Osteoblast (primary cell): Measurements from ENCODE around the gene GOLIM4. TPM values are rescaled to one million over a fixed set of nuclear protein-coding genes. Genes with fewer than 3 reads are reported as not detected.

ENCODE experiments used
- DNase-seq: peaks from one replicate; pipeline ENCODE4 v3.0.0; 2011; ENCODE audit warnings: low spot score, mixed read lengths; ENCODE audit not compliant: insufficient read length; ENCODE audit errors: missing footprints
- H2AFZ ChIP-seq: 2 replicates; pipeline ENCODE4 v1.6.0; 2011; ENCODE audit warnings: mild to moderate bottlenecking, low read length
- H3K27ac ChIP-seq: 2 replicates; pipeline ENCODE4 v1.5.1; 2011; ENCODE audit warnings: mild to moderate bottlenecking, low read depth, low read length, moderate library complexity
- H3K27me3 ChIP-seq: 2 replicates; pipeline ENCODE4 v1.6.0; 2012; ENCODE audit warnings: mild to moderate bottlenecking, control low read depth, inconsistent platforms, low read length, moderate library complexity; ENCODE audit not compliant: insufficient read depth
- H3K36me3 ChIP-seq: 2 replicates; pipeline ENCODE4 v1.5.1; 2011; ENCODE audit warnings: mild to moderate bottlenecking, low read length, control low read depth, moderate library complexity; ENCODE audit not compliant: insufficient read depth
- H3K4me1 ChIP-seq: 2 replicates; pipeline ENCODE4 v1.5.1; 2011; ENCODE audit warnings: mild to moderate bottlenecking, low read length, control low read depth, moderate library complexity; ENCODE audit not compliant: insufficient read depth
- H3K4me2 ChIP-seq: 2 replicates; pipeline ENCODE4 v1.6.0; 2011; ENCODE audit warnings: mild to moderate bottlenecking, low read length; ENCODE audit not compliant: insufficient read depth
- H3K4me3 ChIP-seq: fragments of 200-600 bp; sonication (generic); 3 replicates; pipeline ENCODE4 v1.5.1; 2012; ENCODE audit warnings: mild to moderate bottlenecking, low read length, inconsistent platforms; ENCODE audit not compliant: insufficient read depth
- H3K79me2 ChIP-seq: 2 replicates; pipeline ENCODE4 v1.6.0; 2012; ENCODE audit warnings: mild to moderate bottlenecking, low read length, control low read depth, inconsistent platforms; ENCODE audit not compliant: insufficient read depth
- H3K9me3 ChIP-seq: 2 replicates; pipeline ENCODE4 v1.5.1; 2011; ENCODE audit warnings: low read depth, low read length, control low read depth
- H4K20me1 ChIP-seq: 2 replicates; pipeline ENCODE4 v1.6.0; 2012; ENCODE audit warnings: mild to moderate bottlenecking, low read length, control low read depth; ENCODE audit not compliant: insufficient read depth
- CTCF ChIP-seq: IDR thresholded peaks from 2 replicates; pipeline ENCODE4 v1.5.1; 2011; ENCODE audit warnings: mild to moderate bottlenecking, low read depth, low read length, moderate library complexity; ENCODE audit errors: extremely low read depth
- total RNA-seq: library from RNA; depleted of rRNA; stranded (reverse); fragments of >200 nt; gene quantifications from 2 replicates; pipeline ENCODE4 v1.2.3, GENCODE V29; 2012

Gene GOLIM4
- total RNA-seq, 1 donor: 44.5 TPM

DNA sequence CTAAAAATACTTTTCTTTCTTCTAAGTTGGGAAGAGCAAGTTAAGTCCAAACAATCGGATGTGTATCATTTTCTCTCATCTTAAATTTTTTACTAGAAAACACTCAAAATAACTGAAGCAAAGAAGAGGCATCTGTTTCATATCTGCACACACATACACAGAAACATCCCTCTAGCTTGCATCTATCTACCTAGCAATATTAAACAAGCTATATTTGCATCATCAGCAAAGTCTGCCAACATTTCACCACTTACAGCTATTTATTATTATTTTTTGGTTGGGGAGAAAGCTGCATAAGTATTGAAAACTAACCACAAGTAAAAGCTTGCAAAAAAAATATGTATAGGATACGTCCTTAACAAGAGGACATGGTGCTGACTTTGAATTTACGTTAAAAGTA is 1.9 kb downstream of the GOLIM4 start:
- peaks cover 29% of the 10 kb centered on the region for H4K20me1 ChIP-seq
- TF ChIP-seq CTCF: no peak
- H2AFZ ChIP-seq: peak overlapping the region; percentile 59
- no peaks in the 10 kb centered on the region for H3K36me3 ChIP-seq
- H3K27me3 ChIP-seq: no peaks in the 10 kb centered on the region
- peaks cover 26% of the 10 kb centered on the region for H3K4me1 ChIP-seq
- DNase-seq: no peak
- peak overlapping the region; percentile 92 for H3K4me3 ChIP-seq
- peaks cover 59% of the 10 kb centered on the region for H3K79me2 ChIP-seq
- peak overlapping the region; percentile 100 for H3K4me2 ChIP-seq
- peak overlapping the region; percentile 91 for H3K27ac ChIP-seq
- H3K9me3 ChIP-seq: no peaks in the 10 kb centered on the region

GRCh38 chr3:168093229-168093628 is 2.5 kb downstream of the GOLIM4 start:
- Histone ChIP-seq H3K4me2 (peak overlapping the region; percentile 100), H3K79me2 (peaks cover 64% of the 10 kb centered on the region), H3K4me3 (peak overlapping the region; percentile 92), H3K4me1 (peaks cover 26% of the 10 kb centered on the region), H4K20me1 (peaks cover 29% of the 10 kb centered on the region), H3K9me3 (no peaks in the 10 kb centered on the region), H3K27me3 (no peaks in the 10 kb centered on the region), H2AFZ (peak overlapping the region; percentile 59), H3K36me3 (no peaks in the 10 kb centered on the region), H3K27ac (peak overlapping the region; percentile 91)
- DNase-seq: peak; percentile 19
- no peak for TF ChIP-seq CTCF

- H3K36me3 ChIP-seq: no peaks in the 10 kb centered on the region
- no peak for TF ChIP-seq CTCF
- H3K27me3 ChIP-seq: no peaks in the 10 kb centered on the region
- H3K4me2 ChIP-seq: peak overlapping the region; percentile 6
- no peak overlapping the region for H3K27ac ChIP-seq
- peaks cover 75% of the 10 kb centered on the region for H3K79me2 ChIP-seq
- peaks cover 32% of the 10 kb centered on the region for H4K20me1 ChIP-seq
- H3K4me1 ChIP-seq: peaks cover 22% of the 10 kb centered on the region
- no peak for DNase-seq
- H3K4me3 ChIP-seq: no peak overlapping the region
- no peaks in the 10 kb centered on the region for H3K9me3 ChIP-seq
- H2AFZ ChIP-seq: no peak overlapping the region
Measured at GRCh38 chr3:168091941-168092340, 3.8 kb downstream of the GOLIM4 start.

- Histone ChIP-seq H2AFZ (no peak overlapping the region), H3K9me3 (no peaks in the 10 kb centered on the region), H3K4me3 (no peak overlapping the region), H3K27ac (no peak overlapping the region), H3K36me3 (no peaks in the 10 kb centered on the region), H4K20me1 (peaks cover 32% of the 10 kb centered on the region), H3K4me2 (peak overlapping the region; percentile 6), H3K4me1 (peaks cover 20% of the 10 kb centered on the region), H3K79me2 (peaks cover 81% of the 10 kb centered on the region), H3K27me3 (no peaks in the 10 kb centered on the region)
- no peak for TF ChIP-seq CTCF
- DNase-seq: peak; percentile 37
Measured at GRCh38 chr3:168091302-168091858, 4.3 kb downstream of the GOLIM4 start.
